Measurements from ENCODE around the gene FAAP100.

DNA sequence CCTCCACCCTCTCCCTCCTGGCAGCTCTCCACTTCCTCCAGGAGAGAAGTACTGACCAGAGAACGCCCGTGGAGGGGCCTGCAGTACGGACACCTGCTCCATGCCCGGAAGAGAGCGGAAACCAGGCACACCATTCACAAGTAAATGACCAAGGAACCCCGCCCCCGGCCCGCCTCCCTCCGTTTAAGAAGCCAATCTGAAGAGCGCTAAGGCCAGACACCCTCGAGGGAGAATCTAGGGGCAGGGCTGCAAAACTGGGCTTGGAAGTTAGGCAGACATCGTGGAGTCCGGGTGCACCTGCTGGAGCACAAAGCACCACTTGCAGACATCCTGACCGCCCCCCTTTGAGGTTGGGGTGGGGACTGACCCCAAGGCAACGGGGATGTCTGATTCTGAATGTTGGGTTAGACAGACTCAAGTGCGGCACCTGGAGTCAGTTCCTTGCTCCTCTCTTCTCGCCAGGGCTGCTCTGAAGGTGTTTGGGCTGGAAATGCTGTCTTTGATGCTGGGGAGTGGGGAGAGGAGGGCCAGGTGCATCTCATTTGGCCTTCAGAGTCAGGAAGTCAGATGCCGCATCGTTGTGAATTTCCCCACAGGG lies 964 bp upstream of the FAAP100 start:
- TF ChIP-seq, protein P1, sequence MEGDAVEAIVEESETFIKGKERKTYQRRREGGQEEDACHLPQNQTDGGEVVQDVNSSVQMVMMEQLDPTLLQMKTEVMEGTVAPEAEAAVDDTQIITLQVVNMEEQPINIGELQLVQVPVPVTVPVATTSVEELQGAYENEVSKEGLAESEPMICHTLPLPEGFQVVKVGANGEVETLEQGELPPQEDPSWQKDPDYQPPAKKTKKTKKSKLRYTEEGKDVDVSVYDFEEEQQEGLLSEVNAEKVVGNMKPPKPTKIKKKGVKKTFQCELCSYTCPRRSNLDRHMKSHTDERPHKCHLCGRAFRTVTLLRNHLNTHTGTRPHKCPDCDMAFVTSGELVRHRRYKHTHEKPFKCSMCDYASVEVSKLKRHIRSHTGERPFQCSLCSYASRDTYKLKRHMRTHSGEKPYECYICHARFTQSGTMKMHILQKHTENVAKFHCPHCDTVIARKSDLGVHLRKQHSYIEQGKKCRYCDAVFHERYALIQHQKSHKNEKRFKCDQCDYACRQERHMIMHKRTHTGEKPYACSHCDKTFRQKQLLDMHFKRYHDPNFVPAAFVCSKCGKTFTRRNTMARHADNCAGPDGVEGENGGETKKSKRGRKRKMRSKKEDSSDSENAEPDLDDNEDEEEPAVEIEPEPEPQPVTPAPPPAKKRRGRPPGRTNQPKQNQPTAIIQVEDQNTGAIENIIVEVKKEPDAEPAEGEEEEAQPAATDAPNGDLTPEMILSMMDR (IDR thresholded peaks at IDR 0.05), result no peak
- TF ChIP-seq POLR2A (IDR thresholded peaks at IDR 0.05) (no peak), POLR2AphosphoS5 (IDR thresholded peaks at IDR 0.05) (peak in 1 of 3 donors; percentile 7)
